Measurements from ENCODE around the gene DHRS1. TPM values are rescaled to one million over a fixed set of nuclear protein-coding genes. Genes with fewer than 3 reads are reported as not detected.

Gene DHRS1
- total and polyA plus RNA-seq, 3 donors from 2014 or later, result 19.2 to 24.6 (median 22.5) TPM

- no peak for TF ChIP-seq POLR2A (IDR thresholded peaks at IDR 0.05)
- Histone ChIP-seq H3K9me3 (no peaks in the 10 kb centered on the region), H3K27me3 (no peaks in the 10 kb centered on the region), H3K36me3 (ENCODE audit: low read depth, missing control alignments) (no peaks in the 10 kb centered on the region), H3K4me3 (no peak overlapping the region), H3K27ac (no peak overlapping the region), H3K4me1 (no peaks in the 10 kb centered on the region)
- 80 to 88% methylated on average over 4 to 6 of the region's 6 CpGs for WGBS, 2 donors
- DNase-seq, result no peak
- intact Hi-C loops (cut with DNase I; ENCODE audit: low total_unique reads), result no loop called here
Measured at GRCh38 chr14:24280797-24281460, 18.7 kb downstream of the DHRS1 start.

GRCh38 chr14:24279301-24280186 is 20.0 kb downstream of the DHRS1 start:
- no peak for DNase-seq
- Histone ChIP-seq H3K4me1 (no peaks in the 10 kb centered on the region), H3K27me3 (no peaks in the 10 kb centered on the region), H3K9me3 (no peaks in the 10 kb centered on the region), H3K27ac (no peak overlapping the region), H3K36me3 (ENCODE audit: low read depth, missing control alignments) (no peaks in the 10 kb centered on the region), H3K4me3 (no peak overlapping the region)
- intact Hi-C loops (cut with DNase I; ENCODE audit: low total_unique reads), result no loop called here
- TF ChIP-seq CTCF (IDR thresholded peaks at IDR 0.05), result no peak
- TF ChIP-seq POLR2A (IDR thresholded peaks at IDR 0.05), result no peak
- 84 to 88% methylated on average over 11 of the region's 11 CpGs for WGBS, 2 donors

DNA sequence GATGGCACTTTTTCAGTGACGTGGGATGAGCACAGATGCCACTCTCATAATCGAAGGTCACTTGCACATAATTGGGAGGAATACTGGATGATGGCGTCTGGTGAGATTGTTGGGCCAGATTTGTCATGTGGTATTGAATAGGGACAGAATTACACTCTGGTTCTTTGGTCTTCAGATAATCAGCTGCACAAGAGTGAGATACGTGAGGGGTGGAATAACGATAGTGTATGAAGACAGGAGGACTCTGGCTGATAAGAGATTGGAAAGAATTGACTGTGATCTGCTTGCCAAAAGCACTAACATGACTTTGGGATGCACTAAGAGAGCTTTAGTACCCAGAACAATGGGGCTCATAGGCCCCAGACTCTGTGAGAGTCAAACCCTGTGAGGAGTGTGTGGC is 21.2 kb downstream of the DHRS1 start:
- Histone ChIP-seq H3K4me1 (no peaks in the 10 kb centered on the region), H3K36me3 (ENCODE audit: low read depth, missing control alignments) (no peaks in the 10 kb centered on the region), H3K27ac (no peak overlapping the region), H3K27me3 (no peaks in the 10 kb centered on the region), H3K4me3 (no peak overlapping the region), H3K9me3 (no peaks in the 10 kb centered on the region)
- WGBS, 2 donors, result 89 to 90% methylated on average over 5 of the region's 5 CpGs
- TF ChIP-seq CTCF (IDR thresholded peaks at IDR 0.05) (no peak), POLR2A (IDR thresholded peaks at IDR 0.05) (no peak)
- intact Hi-C loops (cut with DNase I; ENCODE audit: low total_unique reads), result no loop called here
- no peak for DNase-seq

DNA sequence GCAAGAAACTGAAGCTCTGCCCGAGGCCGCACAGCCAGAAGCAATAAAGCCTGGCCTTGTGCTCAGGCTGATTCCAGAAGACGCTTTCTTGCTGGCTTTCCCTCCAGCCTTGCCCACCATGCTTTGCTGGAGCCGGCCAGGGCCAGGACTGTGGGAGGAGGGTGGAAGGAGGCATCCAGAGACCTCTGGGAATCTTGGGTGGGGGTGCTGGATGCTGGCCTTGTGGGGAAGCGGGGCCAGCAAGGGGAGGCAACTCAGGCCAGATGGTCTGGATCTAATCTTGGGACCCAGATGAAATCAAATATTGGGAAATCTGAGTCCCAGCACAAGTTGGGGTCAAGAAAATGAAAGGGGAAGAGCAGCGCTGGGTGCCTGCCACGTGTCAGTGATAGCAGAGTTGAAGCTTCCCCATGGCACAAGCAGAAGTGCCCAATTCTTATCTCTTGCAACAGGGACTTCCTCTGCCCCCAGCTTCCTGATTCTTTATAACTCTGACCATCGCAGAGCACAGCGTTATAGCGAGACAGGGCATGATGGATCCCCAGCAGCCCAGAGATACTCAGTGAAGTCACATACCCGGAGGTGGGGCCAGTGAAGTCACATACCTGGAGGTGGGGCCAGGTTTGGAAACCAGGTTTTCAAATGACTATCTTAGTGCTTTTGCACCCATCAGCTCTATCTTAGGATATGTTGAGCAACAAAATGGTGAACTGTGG is 21.8 kb downstream of the DHRS1 start:
- 84 to 87% methylated on average over 11 of the region's 11 CpGs for WGBS, 2 donors
- Histone ChIP-seq H3K9me3 (no peaks in the 10 kb centered on the region), H3K27me3 (no peaks in the 10 kb centered on the region), H3K4me1 (no peaks in the 10 kb centered on the region), H3K4me3 (no peak overlapping the region), H3K36me3 (ENCODE audit: low read depth, missing control alignments) (no peaks in the 10 kb centered on the region), H3K27ac (no peak overlapping the region)
- intact Hi-C loops (cut with DNase I; ENCODE audit: low total_unique reads), result no loop called here
- DNase-seq, result no peak
- TF ChIP-seq CTCF (IDR thresholded peaks at IDR 0.05), result no peak
- TF ChIP-seq POLR2A (IDR thresholded peaks at IDR 0.05), result no peak

DNA sequence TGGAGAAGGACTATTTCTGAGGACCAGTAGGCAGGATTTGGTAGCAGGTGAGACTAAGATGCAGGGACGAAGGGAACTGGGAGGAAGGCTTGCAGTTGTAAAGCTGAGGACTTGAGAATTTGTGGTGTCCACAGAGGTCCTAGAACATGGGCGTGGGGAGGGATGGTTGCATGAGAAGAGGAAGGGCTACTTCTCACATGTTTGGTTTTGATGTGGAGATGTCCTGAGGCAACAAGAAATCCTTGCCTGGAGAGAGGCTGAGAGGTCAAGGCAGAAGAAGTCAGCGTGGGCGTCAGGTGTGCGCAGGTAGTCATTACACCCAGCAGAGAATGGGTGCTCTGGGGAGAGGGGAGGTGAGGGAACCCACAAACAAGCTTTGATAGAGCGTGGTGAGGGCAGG is 22.5 kb downstream of the DHRS1 start:
- no peak for DNase-seq
- Histone ChIP-seq H3K4me3 (no peak overlapping the region), H3K36me3 (ENCODE audit: low read depth, missing control alignments) (no peaks in the 10 kb centered on the region), H3K9me3 (no peaks in the 10 kb centered on the region), H3K27ac (no peak overlapping the region), H3K4me1 (no peaks in the 10 kb centered on the region), H3K27me3 (no peaks in the 10 kb centered on the region)
- intact Hi-C loops (cut with DNase I; ENCODE audit: low total_unique reads), result no loop called here
- WGBS, 2 donors, result 88 to 90% methylated on average over 6 of the region's 6 CpGs
- TF ChIP-seq CTCF (IDR thresholded peaks at IDR 0.05) (no peak), POLR2A (IDR thresholded peaks at IDR 0.05) (no peak)

Data from testis (tissue), 3 donors.